H9 (cell line): Measurements from ENCODE around the gene ATF7IP2. TPM values are rescaled to one million over a fixed set of nuclear protein-coding genes. Genes with fewer than 3 reads are reported as not detected.
A peak's percentile ranks its signal among the peaks of the same experiment; 100 is the strongest.

ENCODE experiments used
- DNase-seq: peaks from one replicate; pipeline ENCODE4 v3.0.0-alpha.2; 2017
- H2AFZ ChIP-seq: one replicate; pipeline ENCODE4 v1.6.1; 2013; ENCODE audit warnings: mild to moderate bottlenecking, low read length, control low read depth, moderate library complexity
- H2AK5ac ChIP-seq: 2 replicates; pipeline ENCODE4 v1.6.1; 2013; ENCODE audit warnings: low read length, control low read depth, mixed read lengths; ENCODE audit not compliant: insufficient read length
- H2BK120ac ChIP-seq: one replicate; pipeline ENCODE4 v1.6.1; 2013; ENCODE audit warnings: low read depth, mild to moderate bottlenecking, low read length, control low read depth, inconsistent platforms; ENCODE audit not compliant: poor library complexity, severe bottlenecking
- H2BK12ac ChIP-seq: 2 replicates; pipeline ENCODE4 v1.6.1; 2013; ENCODE audit warnings: low read length, control low read depth, mixed read lengths, low read depth; ENCODE audit not compliant: insufficient read length
- H2BK15ac ChIP-seq: 2 replicates; pipeline ENCODE4 v1.6.1; 2013; ENCODE audit warnings: low read depth, low read length, control low read depth
- H2BK20ac ChIP-seq: one replicate; pipeline ENCODE4 v1.6.1; 2013; ENCODE audit warnings: low read depth, mild to moderate bottlenecking, low read length, control low read depth, inconsistent platforms; ENCODE audit not compliant: poor library complexity, severe bottlenecking
- H2BK5ac ChIP-seq: 2 replicates; pipeline ENCODE4 v1.6.1; 2013; ENCODE audit warnings: low read length, control low read depth, mixed read lengths; ENCODE audit not compliant: insufficient read length
- H3K14ac ChIP-seq: 2 replicates; pipeline ENCODE4 v1.6.1; 2013; ENCODE audit warnings: low read length, control low read depth; ENCODE audit not compliant: insufficient read depth
- H3K18ac ChIP-seq: 2 replicates; pipeline ENCODE4 v1.6.1; 2013; ENCODE audit warnings: low read depth, mild to moderate bottlenecking, mixed read lengths, low read length, control low read depth; ENCODE audit not compliant: insufficient read length
- H3K23ac ChIP-seq: 2 replicates; pipeline ENCODE4 v1.6.1; 2013; ENCODE audit warnings: low read length, control low read depth, mixed read lengths, low read depth; ENCODE audit not compliant: insufficient read length
- H3K23me2 ChIP-seq: 2 replicates; pipeline ENCODE4 v1.6.1; 2013; ENCODE audit warnings: low read depth, mild to moderate bottlenecking, mixed read lengths, low read length, control low read depth; ENCODE audit not compliant: insufficient read length, poor library complexity, severe bottlenecking
- H3K27ac ChIP-seq: 2 replicates; pipeline ENCODE4 v1.5.1; 2013; ENCODE audit warnings: low read length, control low read depth, mixed read lengths, low read depth; ENCODE audit not compliant: insufficient read length
- H3K27me3 ChIP-seq: 2 replicates; pipeline ENCODE4 v1.6.1; 2013; ENCODE audit warnings: low read length, control low read depth, inconsistent platforms; ENCODE audit not compliant: insufficient read depth
- H3K4ac ChIP-seq: 2 replicates; pipeline ENCODE4 v1.6.1; 2013; ENCODE audit warnings: low read depth, mild to moderate bottlenecking, control low read depth, inconsistent platforms, low read length, moderate library complexity
- H3K4me1 ChIP-seq: 2 replicates; pipeline ENCODE4 v1.6.1; 2013; ENCODE audit warnings: low read length, control low read depth, inconsistent platforms; ENCODE audit not compliant: insufficient read depth
- H3K4me2 ChIP-seq: 2 replicates; pipeline ENCODE4 v1.6.1; 2013; ENCODE audit warnings: low read length, control low read depth, mixed read lengths; ENCODE audit not compliant: insufficient read length, insufficient read depth
- H3K56ac ChIP-seq: 2 replicates; pipeline ENCODE4 v1.6.1; 2013; ENCODE audit warnings: low read depth, mild to moderate bottlenecking, mixed read lengths, low read length, control low read depth; ENCODE audit not compliant: insufficient read length
- H3K79me1 ChIP-seq: 2 replicates; pipeline ENCODE4 v1.6.1; 2013; ENCODE audit warnings: low read depth, mild to moderate bottlenecking, moderate library complexity, low read length, control low read depth, inconsistent platforms; ENCODE audit not compliant: insufficient read depth, poor library complexity, severe bottlenecking
- H3K79me2 ChIP-seq: 2 replicates; pipeline ENCODE4 v1.6.1; 2013; ENCODE audit warnings: low read length, control low read depth, inconsistent platforms; ENCODE audit not compliant: insufficient read depth
- H3K9ac ChIP-seq: 2 replicates; pipeline ENCODE4 v1.6.1; 2013; ENCODE audit warnings: low read length, control low read depth, mixed read lengths; ENCODE audit not compliant: insufficient read length; ENCODE audit errors: extremely low read depth
- H3K9me3 ChIP-seq: one replicate; pipeline ENCODE4 v1.6.1; 2013; ENCODE audit warnings: low read depth, low read length, inconsistent platforms; ENCODE audit not compliant: control insufficient read depth
- H3T11ph ChIP-seq: one replicate; pipeline ENCODE4 v1.6.1; 2013; ENCODE audit warnings: mild to moderate bottlenecking, low read length, control low read depth, inconsistent platforms
- H4K20me1 ChIP-seq: one replicate; pipeline ENCODE4 v1.6.1; 2013; ENCODE audit not compliant: control insufficient read depth, insufficient read length, insufficient read depth
- H4K5ac ChIP-seq: 2 replicates; pipeline ENCODE4 v1.6.1; 2013; ENCODE audit warnings: low read depth, mild to moderate bottlenecking, mixed read lengths, low read length, control low read depth; ENCODE audit not compliant: insufficient read length
- H4K8ac ChIP-seq: replicated peaks from 2 replicates; pipeline ENCODE4 v1.6.1; 2013; ENCODE audit warnings: low read length, control low read depth, mixed read lengths, low read depth; ENCODE audit not compliant: insufficient read length
- H4K91ac ChIP-seq: 2 replicates; pipeline ENCODE4 v1.6.1; 2013; ENCODE audit warnings: low read depth, mild to moderate bottlenecking, moderate library complexity, mixed read lengths, low read length, control low read depth; ENCODE audit not compliant: insufficient read length
- H3K27ac Mint-ChIP-seq, 3 experiments: 2 replicates in 2 of 3; 3 replicates in 1 of 3; pipeline ENCODE4 v1.8.0; 2020 to 2021; ENCODE audit warnings: mixed read lengths in 3 of 3, mild to moderate bottlenecking in 1 of 3, moderate library complexity in 1 of 3
- H3K27me3 Mint-ChIP-seq: 2 replicates; pipeline ENCODE4 v1.8.0; 2021; ENCODE audit warnings: low read depth, mild to moderate bottlenecking, moderate library complexity, mixed read lengths
- H3K36me3 Mint-ChIP-seq, 3 experiments: 2 replicates in 2 of 3; 3 replicates in 1 of 3; pipeline ENCODE4 v1.8.0; 2020 to 2021; ENCODE audit warnings: low read depth in 3 of 3, mixed read lengths in 3 of 3; ENCODE audit not compliant: insufficient read depth in 1 of 3
- H3K4me1 Mint-ChIP-seq, 2 experiments: 2 replicates each; pipeline ENCODE4 v1.8.0; 2020; ENCODE audit warnings: mixed read lengths in 2 of 2
- H3K4me3 Mint-ChIP-seq, 2 experiments: 2 replicates in 1 of 2; 3 replicates in 1 of 2; pipeline ENCODE4 v1.8.0; 2020 to 2021; ENCODE audit warnings: mild to moderate bottlenecking in 2 of 2, mixed read lengths in 2 of 2, moderate library complexity in 1 of 2
- H3K9me3 Mint-ChIP-seq, 2 experiments: 2 replicates in 1 of 2; 3 replicates in 1 of 2; pipeline ENCODE4 v1.8.0; 2020; ENCODE audit warnings: mild to moderate bottlenecking in 2 of 2, mixed read lengths in 2 of 2, moderate library complexity in 1 of 2
- WGBS: extraction: QIAGEN DNeasy Blood & Tissue Kit; methylation state at CpG from one replicate; pipeline ENCODE4 v1.1.7; 2013; ENCODE audit warnings: missing lambda C conversion rate, low lambda C conversion rate, mixed read lengths; ENCODE audit not compliant: insufficient read length; ENCODE audit errors: extremely low coverage; 5-methylcytosine and 5-hydroxymethylcytosine counted together
- total RNA-seq: library from RNA; stranded (reverse); gene quantifications from 2 replicates; pipeline ENCODE4 v1.2.1, GENCODE V29; 2021
- TF ChIP-seq, protein P1 (sequence below): fragments of 200-600 bp; sonication (generic); conservative IDR thresholded peaks from 3 replicates; pipeline ENCODE4 v1.8.0; 2021; ENCODE audit warnings: antibody characterized with exemption, mild to moderate bottlenecking

ATF7IP2 gene
- total RNA-seq, 1 experiment from 2014 or later: 21.5 TPM

DNA sequence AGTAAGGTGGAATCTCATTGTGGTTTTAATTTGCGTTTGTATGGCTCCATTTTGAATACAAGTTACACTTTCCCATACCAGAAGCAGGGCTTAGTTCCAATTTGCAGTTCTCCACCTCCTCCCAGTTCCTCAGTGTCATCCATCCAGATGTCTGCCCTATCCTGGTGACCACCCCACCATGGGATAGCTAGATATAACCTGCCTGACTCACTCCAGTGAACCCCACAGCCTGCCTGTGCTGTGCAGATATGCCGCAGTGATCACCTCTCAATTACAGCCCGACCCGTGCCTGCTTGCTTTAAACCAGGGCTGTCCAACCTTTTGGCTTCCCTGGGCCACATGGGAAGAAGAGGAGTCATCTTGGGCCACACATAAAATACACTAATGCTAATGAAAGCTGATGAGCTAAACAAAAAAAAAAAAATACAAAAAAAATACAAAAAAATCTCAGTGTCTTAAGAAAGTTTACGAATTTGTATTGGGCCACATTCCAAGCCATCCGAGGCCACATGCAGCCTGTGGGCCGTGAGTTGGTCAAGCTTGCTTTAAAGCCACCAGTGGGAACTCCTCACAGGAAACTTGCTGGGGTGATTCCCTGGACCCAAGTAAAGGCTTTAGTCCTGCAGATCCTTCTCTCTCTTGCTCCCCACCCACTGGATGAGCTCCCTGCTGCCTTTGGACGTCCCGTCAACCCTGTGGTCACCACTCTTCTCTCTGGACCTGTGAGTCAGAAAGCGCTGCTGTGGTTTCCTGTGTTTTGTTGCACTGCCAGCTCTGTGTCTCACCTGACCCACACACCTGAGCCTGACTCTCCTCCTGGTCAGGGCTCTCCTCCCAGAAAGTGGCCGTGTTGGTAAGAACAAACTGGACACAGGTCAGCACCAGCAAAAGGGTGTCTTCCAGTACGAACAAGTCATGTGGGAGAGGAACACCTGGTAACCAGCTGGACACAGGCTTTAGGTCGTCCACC, 111.6 kb downstream of the ATF7IP2 start:
- Mint-ChIP-seq H3K27ac (peak overlapping the region in 2 of 3 experiments; percentile 41 to 49; a peak in 3 of 7 replicates), H3K4me1 (peaks cover 14 to 21% of the 10 kb centered on the region in 2 experiments), H3K9me3 (peaks cover 21 to 37% of the 10 kb centered on the region in 2 experiments), H3K36me3 (peaks cover 17 to 28% (median 24%) of the 10 kb centered on the region in 3 experiments), H3K27me3 (peaks cover 3% of the 10 kb centered on the region; the same call in 1 of the 2 replicates), H3K4me3 (no peak overlapping the region)
- no peak overlapping the region for H2BK5ac ChIP-seq
- no CpG with 5 or more reads among the region's 13 CpGs for WGBS
- H3K14ac ChIP-seq: no peak overlapping the region
- peak overlapping the region; percentile 52 for H3K27ac ChIP-seq
- H2AK5ac ChIP-seq: no peak overlapping the region
- H2BK120ac ChIP-seq: no peak overlapping the region
- no peaks in the 10 kb centered on the region for H3K79me1 ChIP-seq
- H3K18ac ChIP-seq: no peak overlapping the region
- H2BK15ac ChIP-seq: no peak overlapping the region
- H3K9ac ChIP-seq: no peak overlapping the region
- DNase-seq: no peak
- no peak overlapping the region for H4K5ac ChIP-seq
- H3K4me2 ChIP-seq: no peak overlapping the region
- TF ChIP-seq, protein P1, sequence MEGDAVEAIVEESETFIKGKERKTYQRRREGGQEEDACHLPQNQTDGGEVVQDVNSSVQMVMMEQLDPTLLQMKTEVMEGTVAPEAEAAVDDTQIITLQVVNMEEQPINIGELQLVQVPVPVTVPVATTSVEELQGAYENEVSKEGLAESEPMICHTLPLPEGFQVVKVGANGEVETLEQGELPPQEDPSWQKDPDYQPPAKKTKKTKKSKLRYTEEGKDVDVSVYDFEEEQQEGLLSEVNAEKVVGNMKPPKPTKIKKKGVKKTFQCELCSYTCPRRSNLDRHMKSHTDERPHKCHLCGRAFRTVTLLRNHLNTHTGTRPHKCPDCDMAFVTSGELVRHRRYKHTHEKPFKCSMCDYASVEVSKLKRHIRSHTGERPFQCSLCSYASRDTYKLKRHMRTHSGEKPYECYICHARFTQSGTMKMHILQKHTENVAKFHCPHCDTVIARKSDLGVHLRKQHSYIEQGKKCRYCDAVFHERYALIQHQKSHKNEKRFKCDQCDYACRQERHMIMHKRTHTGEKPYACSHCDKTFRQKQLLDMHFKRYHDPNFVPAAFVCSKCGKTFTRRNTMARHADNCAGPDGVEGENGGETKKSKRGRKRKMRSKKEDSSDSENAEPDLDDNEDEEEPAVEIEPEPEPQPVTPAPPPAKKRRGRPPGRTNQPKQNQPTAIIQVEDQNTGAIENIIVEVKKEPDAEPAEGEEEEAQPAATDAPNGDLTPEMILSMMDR: no peak
- H2BK20ac ChIP-seq: no peak overlapping the region
- no peak overlapping the region for H2AFZ ChIP-seq
- H3K23me2 ChIP-seq: no peaks in the 10 kb centered on the region
- H3K56ac ChIP-seq: no peak overlapping the region
- H4K8ac ChIP-seq: peak overlapping the region; percentile 65
- no peaks in the 10 kb centered on the region for H4K20me1 ChIP-seq
- H3K4ac ChIP-seq: no peak overlapping the region
- H3K9me3 ChIP-seq: no peaks in the 10 kb centered on the region
- H3K79me2 ChIP-seq: no peaks in the 10 kb centered on the region
- H3T11ph ChIP-seq: no peak overlapping the region
- H4K91ac ChIP-seq: no peak overlapping the region
- no peak overlapping the region for H3K23ac ChIP-seq
- no peaks in the 10 kb centered on the region; the same call in 1 of the 2 replicates for H3K4me1 ChIP-seq
- H2BK12ac ChIP-seq: no peak overlapping the region
- H3K27me3 ChIP-seq: no peaks in the 10 kb centered on the region
